ENCODE data around the gene MAP3K12. TPM values are rescaled to one million over a fixed set of nuclear protein-coding genes. Genes with fewer than 3 reads are reported as not detected.

Gene MAP3K12
- polyA plus RNA-seq, 3 donors: 1.7 to 31.4 (median 2.0) TPM

DNA sequence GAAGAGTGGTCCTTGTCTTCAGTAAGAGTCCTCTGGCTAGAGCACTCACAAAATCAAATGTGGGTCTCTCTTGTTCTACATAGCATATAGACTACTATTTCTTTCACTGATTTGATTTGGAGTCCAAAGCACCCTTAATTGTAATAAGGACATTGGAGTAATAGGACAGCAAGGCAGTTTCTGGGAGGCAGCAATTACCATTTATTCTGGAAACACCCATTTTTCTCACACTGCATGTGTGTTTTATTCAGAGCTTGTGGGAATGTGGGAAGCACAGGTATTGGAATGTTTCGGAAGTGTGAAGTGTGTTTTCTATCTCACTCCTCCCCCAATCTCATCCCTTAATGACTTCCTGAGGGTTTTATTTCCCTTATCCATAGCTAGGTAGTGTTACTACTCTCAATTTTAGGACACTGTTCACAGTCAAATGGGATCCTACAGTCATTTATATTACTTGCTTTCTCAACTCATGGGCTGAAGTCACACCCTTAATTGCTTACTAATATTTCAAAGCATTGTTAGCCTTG is 27.1 kb downstream of the MAP3K12 start:
- Histone ChIP-seq H4K20me1 (ENCODE audit: insufficient read depth, low read length) (peaks cover 95% of the 10 kb centered on the region), H3K36me3 (replicated peaks in 1 of 2; ENCODE audit: control insufficient read depth in 1 of 2, insufficient read depth in 2 of 2, low read length in 2 of 2) (peaks cover 96 to 99% of the 10 kb centered on the region in 2 donors), H3K79me2 (ENCODE audit: insufficient read depth, low read length) (peaks cover 93% of the 10 kb centered on the region), H3K4me2 (replicated peaks; ENCODE audit: extremely low read depth, low read length, poor library complexity, severe bottlenecking) (no peak overlapping the region), H2AFZ (ENCODE audit: insufficient read depth, low read depth, low read length, poor library complexity, severe bottlenecking) (no peak overlapping the region), H3K27ac (ENCODE audit: low read depth in 1 of 2, low read length in 2 of 2) (peak overlapping the region in 1 of 2 donors; percentile 26), H3K9ac (ENCODE audit: insufficient read depth, low read length, poor library complexity, severe bottlenecking) (no peak overlapping the region), H3K9me3 (replicated peaks in 1 of 2; ENCODE audit: control insufficient read depth in 1 of 2, insufficient read depth in 1 of 2, low read length in 2 of 2) (no peaks in the 10 kb centered on the region), H3K4me3 (replicated peaks in 1 of 3; ENCODE audit: low read depth in 2 of 3, low read length in 3 of 3) (no peak overlapping the region), H3K4me1 (ENCODE audit: control insufficient read depth in 1 of 2, insufficient read depth in 2 of 2, low read length in 2 of 2) (no peaks in the 10 kb centered on the region), H3K27me3 (ENCODE audit: control insufficient read depth in 2 of 2, insufficient read depth in 2 of 2, low read length in 2 of 2) (no peaks in the 10 kb centered on the region)
- Mint-ChIP-seq H3K4me1 (no peaks in the 10 kb centered on the region), H3K4me3 (no peak overlapping the region), H3K27me3 (ENCODE audit: low read depth in 3 of 3) (peaks cover 0 to 2% (median 0%) of the 10 kb centered on the region in 3 donors), H3K9me3 (no peaks in the 10 kb centered on the region), H3K36me3 (peaks cover 88 to 99% of the 10 kb centered on the region in 2 donors), H3K27ac (peak overlapping the region in 1 of 7 donors; percentile 3)
- WGBS (ENCODE audit: insufficient coverage): no CpG with 5 or more reads among the region's 1 CpG
- TF ChIP-seq CTCF (IDR thresholded peaks at IDR 0.05): no peak
- DNase-seq: no peak
- intact Hi-C loops (cut with micrococcal nuclease): no loop called here

- Histone ChIP-seq H3K4me3 (replicated peaks in 1 of 3; ENCODE audit: low read depth in 2 of 3, low read length in 3 of 3) (no peak overlapping the region), H2AFZ (ENCODE audit: insufficient read depth, low read depth, low read length, poor library complexity, severe bottlenecking) (no peak overlapping the region), H3K4me1 (ENCODE audit: control insufficient read depth in 1 of 2, insufficient read depth in 2 of 2, low read length in 2 of 2) (no peaks in the 10 kb centered on the region), H3K27ac (ENCODE audit: low read depth in 1 of 2, low read length in 2 of 2) (no peak overlapping the region), H4K20me1 (ENCODE audit: insufficient read depth, low read length) (peaks cover 95% of the 10 kb centered on the region), H3K27me3 (ENCODE audit: control insufficient read depth in 2 of 2, insufficient read depth in 2 of 2, low read length in 2 of 2) (no peaks in the 10 kb centered on the region), H3K79me2 (ENCODE audit: insufficient read depth, low read length) (peaks cover 90% of the 10 kb centered on the region), H3K36me3 (replicated peaks in 1 of 2; ENCODE audit: control insufficient read depth in 1 of 2, insufficient read depth in 2 of 2, low read length in 2 of 2) (peaks cover 96 to 99% of the 10 kb centered on the region in 2 donors), H3K9me3 (replicated peaks in 1 of 2; ENCODE audit: control insufficient read depth in 1 of 2, insufficient read depth in 1 of 2, low read length in 2 of 2) (no peaks in the 10 kb centered on the region), H3K4me2 (replicated peaks; ENCODE audit: extremely low read depth, low read length, poor library complexity, severe bottlenecking) (no peak overlapping the region), H3K9ac (ENCODE audit: insufficient read depth, low read length, poor library complexity, severe bottlenecking) (no peak overlapping the region)
- Mint-ChIP-seq H3K4me1 (no peaks in the 10 kb centered on the region), H3K9me3 (no peaks in the 10 kb centered on the region), H3K27ac (no peak overlapping the region), H3K4me3 (no peak overlapping the region), H3K27me3 (ENCODE audit: low read depth in 3 of 3) (peaks cover 0 to 2% (median 0%) of the 10 kb centered on the region in 3 donors), H3K36me3 (peaks cover 86 to 98% of the 10 kb centered on the region in 2 donors)
- no CpG with 5 or more reads among the region's 1 CpG for WGBS (ENCODE audit: insufficient coverage)
- TF ChIP-seq CTCF (IDR thresholded peaks at IDR 0.05): no peak
- no peak for DNase-seq
- intact Hi-C loops (cut with micrococcal nuclease): no loop called here
These were observed 31.0 kb downstream of the MAP3K12 start for GRCh38 chr12:53468282-53468681.
